HG02973 (cell line): ENCODE results near the gene ZC3H10.
"Not testable (repeated sequence)": the region's sequence is repeated elsewhere in the genome, so short reads cannot be mapped to it uniquely, and the experiment has no call there.

Experiments
- ATAC-seq: cut with Tn5 transposase; IDR thresholded peaks from one replicate; pipeline ENCODE4 v1.9.1; 2021; ENCODE audit warnings: moderate library complexity; ENCODE audit not compliant: unreplicated experiment

The ZC3H10 gene, protein sequence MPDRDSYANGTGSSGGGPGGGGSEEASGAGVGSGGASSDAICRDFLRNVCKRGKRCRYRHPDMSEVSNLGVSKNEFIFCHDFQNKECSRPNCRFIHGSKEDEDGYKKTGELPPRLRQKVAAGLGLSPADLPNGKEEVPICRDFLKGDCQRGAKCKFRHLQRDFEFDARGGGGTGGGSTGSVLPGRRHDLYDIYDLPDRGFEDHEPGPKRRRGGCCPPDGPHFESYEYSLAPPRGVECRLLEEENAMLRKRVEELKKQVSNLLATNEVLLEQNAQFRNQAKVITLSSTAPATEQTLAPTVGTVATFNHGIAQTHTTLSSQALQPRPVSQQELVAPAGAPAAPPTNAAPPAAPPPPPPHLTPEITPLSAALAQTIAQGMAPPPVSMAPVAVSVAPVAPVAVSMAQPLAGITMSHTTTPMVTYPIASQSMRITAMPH

GRCh38 chr12:56117778-56118687 is at the start of gene ZC3H10:
Gene ZC3H10 (plus strand): TSS chr12:56118266. CDS start chr12:56120563, 2,297 bp downstream.
- ATAC-seq: peak; percentile 72

GRCh38 chr12:56071648-56072047 is 46.4 kb upstream of the ZC3H10 start:
- ATAC-seq: no peak

DNA sequence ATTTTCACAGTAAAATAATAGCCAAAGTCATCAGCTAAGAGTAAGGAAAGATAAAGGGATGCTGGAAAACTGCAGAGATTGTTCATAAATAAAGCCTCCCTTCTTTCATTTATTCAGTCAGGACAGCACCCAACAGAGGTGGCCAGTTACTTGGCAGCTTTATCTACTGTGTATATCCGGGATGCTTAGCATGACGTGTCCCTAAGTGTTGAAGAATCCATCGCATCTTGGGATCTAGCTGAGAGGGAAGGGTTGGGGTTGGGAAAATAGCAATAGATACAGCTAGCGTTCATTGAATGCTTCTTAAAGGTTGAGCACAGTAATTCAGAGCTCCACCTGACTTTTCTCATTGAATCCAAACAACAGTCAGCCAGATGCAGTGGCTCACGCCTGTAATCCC is 43.7 kb upstream of the ZC3H10 start:
- no peak for ATAC-seq

DNA sequence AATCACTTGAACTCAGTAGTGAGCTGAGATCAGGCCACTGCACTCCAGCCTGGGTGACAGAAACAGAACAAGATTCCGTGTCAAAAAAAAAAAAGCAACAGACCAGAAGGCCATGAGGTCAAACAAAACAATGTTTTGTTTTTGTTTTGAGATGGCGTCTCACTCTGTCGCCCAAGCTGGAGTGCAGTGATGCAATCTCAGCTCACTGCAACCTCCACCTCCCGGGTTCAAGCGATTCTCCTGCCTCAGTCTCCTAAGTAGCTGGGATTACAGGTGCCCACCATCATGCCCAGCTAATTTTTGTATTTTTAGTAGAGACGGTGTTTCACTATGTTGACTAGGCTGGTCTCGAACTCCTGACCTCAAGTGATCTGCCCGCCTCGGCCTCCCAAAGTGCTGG is 40.1 kb upstream of the ZC3H10 start:
- not testable (repeated sequence) for ATAC-seq

GRCh38 chr12:56078427-56078826 is 39.6 kb upstream of the ZC3H10 start:
- no peak for ATAC-seq

GRCh38 chr12:56078931-56079722 is 38.9 kb upstream of the ZC3H10 start:
- no peak for ATAC-seq

DNA sequence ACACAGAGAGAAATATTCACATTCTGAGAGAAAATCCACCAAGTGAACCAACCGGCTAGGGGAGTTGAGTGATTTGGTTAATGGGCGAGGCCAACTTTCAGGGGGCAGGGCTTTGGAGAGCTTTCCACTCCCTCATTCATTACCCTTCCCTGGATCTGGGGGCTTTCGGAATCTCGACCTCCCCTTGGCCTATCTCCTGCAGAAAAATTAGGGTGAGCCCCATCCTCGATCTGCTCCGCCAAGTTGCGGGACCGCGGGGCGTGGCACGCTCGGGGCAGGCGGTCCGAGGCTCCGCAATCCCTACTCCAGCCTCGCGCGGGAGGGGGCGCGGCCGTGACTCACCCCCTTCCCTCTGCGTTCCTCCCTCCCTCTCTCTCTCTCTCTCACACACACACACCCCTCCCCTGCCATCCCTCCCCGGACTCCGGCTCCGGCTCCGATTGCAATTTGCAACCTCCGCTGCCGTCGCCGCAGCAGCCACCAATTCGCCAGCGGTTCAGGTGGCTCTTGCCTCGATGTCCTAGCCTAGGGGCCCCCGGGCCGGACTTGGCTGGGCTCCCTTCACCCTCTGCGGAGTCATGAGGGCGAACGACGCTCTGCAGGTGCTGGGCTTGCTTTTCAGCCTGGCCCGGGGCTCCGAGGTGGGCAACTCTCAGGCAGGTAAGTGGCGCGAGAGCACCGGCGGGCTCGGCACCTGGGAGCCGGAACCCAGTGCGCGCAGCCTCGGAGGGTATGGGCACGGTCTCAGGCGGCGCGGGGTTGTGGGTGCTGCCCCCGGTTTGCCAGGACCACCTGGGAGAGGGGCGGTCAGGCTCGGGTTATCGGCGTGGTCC is 38.1 kb upstream of the ZC3H10 start, which contains the start of gene ERBB3:
Gene ERBB3 (plus strand): TSS at position 443 of the 833 bp plus-strand sequence. CDS start 136 bp downstream, at position 579.
- peak; percentile 44 for ATAC-seq

GRCh38 chr12:56080556-56081138 is 37.4 kb upstream of the ZC3H10 start:
- ATAC-seq: no peak

- no peak for ATAC-seq
Observed at GRCh38 chr12:56081393-56082347, 36.4 kb upstream of the ZC3H10 start.

DNA sequence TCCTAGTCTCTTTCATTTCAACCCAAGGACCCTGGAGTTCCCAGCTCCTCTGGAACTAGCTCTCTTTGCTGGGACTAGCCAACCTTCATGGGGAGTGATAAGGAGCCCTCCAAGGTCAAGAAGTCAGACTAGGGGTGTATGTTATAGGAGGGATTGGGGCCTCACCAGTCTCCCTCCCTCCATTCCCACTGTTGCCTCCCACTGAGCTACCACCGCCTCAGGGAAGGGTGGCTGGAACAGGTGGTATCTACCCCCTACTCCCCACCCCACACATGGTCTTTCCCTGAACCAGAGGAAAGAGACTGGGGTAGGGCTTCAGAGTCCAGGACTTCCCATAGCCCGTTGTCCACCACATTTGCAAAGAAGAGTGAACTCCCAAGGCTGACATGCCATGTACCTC is 35.7 kb upstream of the ZC3H10 start:
- ATAC-seq: no peak

- no peak for ATAC-seq
Observed at GRCh38 chr12:56082967-56083366, 35.1 kb upstream of the ZC3H10 start.

GRCh38 chr12:56084958-56085543 is 33.0 kb upstream of the ZC3H10 start:
- ATAC-seq: no peak

- ATAC-seq: no peak
Observed at GRCh38 chr12:56086096-56086495, 32.0 kb upstream of the ZC3H10 start.

DNA sequence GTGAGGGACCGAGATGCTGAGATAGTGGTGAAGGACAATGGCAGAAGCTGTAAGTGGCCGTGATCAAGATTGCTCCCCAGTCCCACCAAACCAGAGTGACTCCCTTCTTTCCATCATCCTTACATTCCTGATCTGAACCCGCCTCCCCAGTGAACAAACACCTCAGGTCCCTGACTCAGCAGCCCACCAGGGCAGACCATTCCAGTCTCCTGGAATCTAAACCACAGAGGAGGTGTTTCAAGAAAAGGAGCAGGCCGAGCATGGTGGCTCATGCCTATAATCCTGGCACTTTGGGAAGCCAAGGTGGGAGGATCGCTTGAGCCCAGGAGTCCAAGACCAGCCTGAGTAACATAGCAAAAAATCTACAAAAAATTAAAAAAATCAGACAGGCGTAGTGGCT is 31.5 kb upstream of the ZC3H10 start:
- ATAC-seq: no peak

- no peak for ATAC-seq
Observed at GRCh38 chr12:56087220-56087619, 30.8 kb upstream of the ZC3H10 start.

GRCh38 chr12:56097738-56098137 is 20.3 kb upstream of the ZC3H10 start:
- ATAC-seq: no peak

GRCh38 chr12:56098592-56098991 is 19.5 kb upstream of the ZC3H10 start:
- no peak for ATAC-seq

GRCh38 chr12:56099787-56100186 is 18.3 kb upstream of the ZC3H10 start:
- ATAC-seq: no peak
